CD4-positive, alpha-beta T cell treated with Interleukin-15 for 4 hours (primary cell): Measurements from ENCODE around the gene EMC9.

Experiments used
- DNase-seq: peaks from one replicate; pipeline ENCODE4 v3.0.0-alpha.2; 2020; ENCODE audit warnings: low spot score

The EMC9 gene

DNA sequence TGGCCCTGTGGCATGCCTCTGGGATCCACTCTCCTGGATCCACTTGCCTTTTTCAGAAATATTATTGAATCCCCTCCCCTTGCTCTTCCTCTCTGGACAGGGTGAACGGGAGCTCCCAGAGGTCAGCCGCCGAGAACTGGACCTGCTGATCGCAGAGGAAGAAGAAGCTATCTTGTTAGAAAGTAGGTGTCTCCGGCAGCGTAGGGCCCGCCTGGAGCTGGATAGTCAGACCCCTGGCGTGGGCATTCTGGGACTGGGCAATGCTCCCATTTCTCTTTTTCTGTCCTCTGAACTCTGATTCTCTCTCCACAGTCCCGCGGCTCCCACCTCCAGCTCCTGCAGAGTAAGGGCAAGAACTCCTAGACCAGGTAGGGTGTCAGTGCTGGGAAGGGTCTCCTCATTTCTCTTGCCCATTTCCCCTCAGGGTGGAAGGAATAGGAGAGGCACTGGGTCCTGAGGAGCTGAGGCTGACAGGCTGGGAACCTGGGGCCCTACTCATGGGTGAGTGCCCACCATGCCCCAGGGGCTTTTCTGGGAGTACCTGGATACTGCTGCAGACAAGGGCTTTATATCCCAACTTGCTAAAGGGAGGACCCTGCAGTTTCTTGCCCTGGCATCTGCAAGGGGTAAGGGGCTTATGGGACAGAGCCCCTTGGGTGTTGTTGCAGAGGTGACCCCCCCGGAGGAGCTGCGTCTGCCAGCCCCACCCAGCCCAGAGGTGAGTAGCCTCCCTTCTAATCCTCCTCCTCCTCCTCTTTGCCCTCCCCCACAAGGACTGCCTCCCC lies 35.8 kb upstream of the EMC9 start:
- no peak for DNase-seq

DNA sequence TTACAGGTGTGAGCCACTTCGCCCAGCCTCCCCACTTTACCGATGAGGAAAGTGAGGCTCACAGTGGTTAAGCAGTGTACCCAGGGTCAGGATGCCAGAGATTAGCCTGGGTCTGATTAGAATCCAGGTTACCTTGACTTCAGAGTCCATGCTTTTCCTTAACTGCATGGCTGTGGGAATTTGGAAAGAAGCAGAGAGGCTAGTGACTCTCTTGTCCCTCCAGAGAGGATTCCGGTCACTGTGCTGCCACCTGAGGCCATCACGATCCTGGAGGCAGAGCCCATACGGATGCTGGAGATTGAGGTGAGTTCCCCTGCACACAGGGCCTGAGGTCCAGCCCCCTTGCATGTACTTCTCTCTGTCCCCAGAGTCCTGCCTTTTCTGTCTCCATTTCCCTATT lies 35.2 kb upstream of the EMC9 start:
- no peak for DNase-seq

DNA sequence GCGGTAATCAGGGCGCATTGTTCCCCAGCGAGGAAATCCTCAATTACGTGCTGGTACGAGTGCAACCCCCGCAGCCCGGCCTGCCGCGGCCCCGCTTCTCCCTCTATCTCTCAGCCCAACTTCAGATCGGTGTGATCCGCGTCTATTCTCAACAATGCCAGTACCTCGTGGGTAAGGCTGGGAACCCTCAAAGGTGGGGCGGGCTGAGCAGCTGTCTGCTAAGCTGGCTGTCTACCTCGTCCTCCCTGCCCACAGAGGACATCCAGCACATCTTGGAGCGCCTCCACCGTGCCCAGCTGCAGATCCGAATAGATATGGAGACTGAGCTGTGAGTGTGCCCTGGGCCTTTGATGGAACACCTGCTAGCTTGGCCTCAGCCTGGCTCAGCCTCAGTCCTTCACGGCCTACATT lies 31.5 kb upstream of the EMC9 start:
- DNase-seq = no peak

DNA sequence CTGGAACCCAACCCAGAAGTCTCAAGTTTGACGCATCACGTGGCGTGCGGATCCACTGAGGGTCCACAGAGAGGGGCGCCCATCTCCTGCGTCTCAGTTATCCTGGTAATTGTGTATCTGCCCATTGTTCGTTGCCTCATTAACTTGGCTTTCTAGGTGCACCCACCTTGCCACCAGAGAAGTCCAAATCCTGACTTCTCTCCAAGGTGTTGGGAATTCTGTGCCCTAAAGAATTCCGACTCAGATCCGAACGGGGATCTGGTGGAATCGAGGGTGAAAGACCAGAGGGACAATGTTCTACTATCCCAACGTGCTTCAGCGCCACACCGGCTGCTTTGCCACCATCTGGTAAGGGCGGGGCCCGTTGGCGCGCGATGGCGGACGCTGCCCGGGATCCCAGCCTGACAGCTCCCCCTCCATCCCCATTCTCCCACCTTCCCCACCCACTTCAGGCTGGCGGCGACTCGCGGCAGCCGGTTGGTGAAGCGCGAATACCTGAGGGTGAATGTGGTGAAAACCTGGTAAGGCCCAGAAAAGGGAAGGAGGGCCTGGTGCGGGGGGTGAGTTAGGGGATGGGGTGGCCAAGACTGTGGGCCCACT lies 31.0 kb upstream of the EMC9 start:
- DNase-seq = no peak

DNA sequence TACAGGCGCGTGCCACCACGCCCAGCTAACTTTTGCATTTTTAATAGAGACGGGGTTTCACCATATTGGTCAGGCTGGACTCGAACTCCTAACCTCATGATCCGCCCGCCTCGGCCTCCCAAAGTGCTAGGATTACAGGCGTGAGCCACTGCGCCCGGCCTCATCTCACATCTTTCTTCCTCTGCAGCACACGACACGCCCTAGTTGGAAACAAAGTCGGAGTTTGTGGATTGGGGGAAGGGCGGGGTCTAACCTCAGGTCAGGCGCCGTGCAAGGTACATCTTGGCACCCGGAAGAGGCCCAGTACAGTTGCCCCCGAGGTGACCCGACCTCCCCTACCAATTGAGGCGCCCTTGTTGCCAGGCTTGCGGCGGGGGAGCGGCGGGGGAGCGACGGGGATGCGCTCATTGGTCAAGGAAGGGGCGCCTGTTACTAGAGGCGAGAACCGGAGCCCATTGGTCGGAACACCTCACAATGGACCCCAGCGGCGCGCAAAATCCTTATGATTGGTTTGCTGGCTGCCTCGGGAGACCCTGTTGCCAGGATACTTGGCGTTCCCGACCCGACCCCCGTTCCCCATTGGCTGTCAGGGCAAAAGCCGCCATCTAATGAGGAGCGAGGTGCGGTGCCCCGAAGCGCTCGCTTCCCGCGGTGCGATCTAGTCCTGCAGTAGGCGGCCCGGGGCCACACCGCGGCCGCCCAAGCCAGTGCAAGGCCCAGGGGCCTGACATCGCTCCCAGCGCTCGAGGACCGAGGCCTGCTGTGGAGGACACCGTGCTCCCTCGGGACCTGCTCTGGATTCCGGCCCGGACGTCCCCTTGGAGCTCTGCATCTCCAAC lies 30.2 kb upstream of the EMC9 start, which contains the start of gene REC8:
REC8 (plus strand) TSS at position 659 of the 839 bp plus-strand sequence. CDS start 473 bp downstream, outside the sequence.
- peak; percentile 53 for DNase-seq

DNA sequence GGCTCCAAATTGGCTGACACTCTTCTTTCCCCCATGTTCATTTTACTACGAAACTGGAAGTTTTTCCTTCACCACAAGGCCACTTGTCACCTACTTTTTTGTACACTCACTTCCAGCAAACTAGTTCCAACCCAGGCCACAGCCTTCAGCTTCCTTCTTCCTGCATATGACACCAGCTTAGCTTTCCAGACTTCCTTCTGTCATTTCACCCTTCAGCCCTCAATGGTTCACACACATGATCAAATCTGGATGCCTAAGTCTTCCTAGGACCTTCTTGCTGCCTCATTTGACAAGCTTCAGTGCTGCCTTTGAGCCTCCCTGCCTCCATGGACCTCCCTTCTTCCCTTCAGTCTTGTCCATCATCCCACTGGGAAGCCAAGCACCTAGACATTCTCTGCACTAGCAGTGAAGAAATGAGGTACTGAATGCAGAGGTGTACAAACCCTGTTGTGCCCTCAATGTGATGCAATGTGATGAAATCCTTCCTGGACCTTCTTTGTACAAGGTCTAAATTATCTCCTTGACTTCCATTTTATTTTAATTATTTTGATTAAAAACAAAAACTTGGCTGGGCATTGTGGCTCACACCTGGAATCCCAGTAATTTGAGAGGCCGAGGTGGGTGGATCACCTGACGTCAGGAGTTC lies 26.2 kb upstream of the EMC9 start:
- DNase-seq = no peak

DNA sequence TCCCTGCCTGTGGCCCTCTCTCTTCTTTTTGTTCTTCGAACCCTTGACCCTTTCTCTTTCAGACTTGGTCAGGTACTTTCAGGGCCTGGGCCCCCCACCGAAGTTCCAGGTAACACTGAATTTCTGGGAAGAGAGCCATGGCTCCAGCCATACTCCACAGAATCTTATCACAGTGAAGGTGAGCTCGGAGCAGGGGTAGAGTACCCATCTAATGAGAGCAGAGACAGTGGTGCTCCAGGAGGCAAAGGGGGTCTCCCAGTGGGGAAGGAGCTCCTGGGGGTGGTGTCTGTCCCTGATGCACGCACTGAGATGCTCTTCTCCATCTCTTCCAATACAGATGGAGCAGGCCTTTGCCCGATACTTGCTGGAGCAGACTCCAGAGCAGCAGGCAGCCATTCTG lies 24.4 kb upstream of the EMC9 start:
- DNase-seq = no peak

DNA sequence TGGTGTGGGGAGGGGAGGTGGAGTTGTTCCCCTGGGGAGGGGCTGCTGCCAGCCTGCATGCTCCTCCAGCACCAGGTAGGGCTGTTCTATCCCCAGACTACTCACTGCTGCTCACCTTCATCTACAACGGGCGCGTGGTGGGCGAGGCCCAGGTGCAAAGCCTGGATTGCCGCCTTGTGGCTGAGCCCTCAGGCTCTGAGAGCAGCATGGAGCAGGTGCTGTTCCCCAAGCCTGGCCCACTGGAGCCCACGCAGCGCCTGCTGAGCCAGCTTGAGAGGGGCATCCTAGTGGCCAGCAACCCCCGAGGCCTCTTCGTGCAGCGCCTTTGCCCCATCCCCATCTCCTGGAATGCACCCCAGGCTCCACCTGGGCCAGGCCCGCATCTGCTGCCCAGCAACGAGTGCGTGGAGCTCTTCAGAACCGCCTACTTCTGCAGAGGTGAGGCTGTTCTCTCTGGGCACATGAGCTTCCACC lies 23.2 kb upstream of the EMC9 start:
- DNase-seq = no peak

DNA sequence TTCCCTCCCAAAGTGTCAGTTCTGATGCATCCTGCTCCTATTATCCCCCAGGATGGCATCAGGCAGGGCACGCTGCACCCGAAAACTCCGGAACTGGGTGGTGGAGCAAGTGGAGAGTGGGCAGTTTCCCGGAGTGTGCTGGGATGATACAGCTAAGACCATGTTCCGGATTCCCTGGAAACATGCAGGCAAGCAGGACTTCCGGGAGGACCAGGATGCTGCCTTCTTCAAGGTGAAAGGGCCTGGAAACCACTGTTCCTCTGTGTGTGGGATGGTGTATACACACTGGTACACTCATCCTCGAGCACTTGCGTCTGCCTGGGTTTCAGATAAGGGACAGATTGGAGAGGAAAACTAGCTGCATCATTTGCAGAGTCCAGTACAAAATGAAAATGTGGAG lies 20.7 kb upstream of the EMC9 start:
- no peak for DNase-seq

DNA sequence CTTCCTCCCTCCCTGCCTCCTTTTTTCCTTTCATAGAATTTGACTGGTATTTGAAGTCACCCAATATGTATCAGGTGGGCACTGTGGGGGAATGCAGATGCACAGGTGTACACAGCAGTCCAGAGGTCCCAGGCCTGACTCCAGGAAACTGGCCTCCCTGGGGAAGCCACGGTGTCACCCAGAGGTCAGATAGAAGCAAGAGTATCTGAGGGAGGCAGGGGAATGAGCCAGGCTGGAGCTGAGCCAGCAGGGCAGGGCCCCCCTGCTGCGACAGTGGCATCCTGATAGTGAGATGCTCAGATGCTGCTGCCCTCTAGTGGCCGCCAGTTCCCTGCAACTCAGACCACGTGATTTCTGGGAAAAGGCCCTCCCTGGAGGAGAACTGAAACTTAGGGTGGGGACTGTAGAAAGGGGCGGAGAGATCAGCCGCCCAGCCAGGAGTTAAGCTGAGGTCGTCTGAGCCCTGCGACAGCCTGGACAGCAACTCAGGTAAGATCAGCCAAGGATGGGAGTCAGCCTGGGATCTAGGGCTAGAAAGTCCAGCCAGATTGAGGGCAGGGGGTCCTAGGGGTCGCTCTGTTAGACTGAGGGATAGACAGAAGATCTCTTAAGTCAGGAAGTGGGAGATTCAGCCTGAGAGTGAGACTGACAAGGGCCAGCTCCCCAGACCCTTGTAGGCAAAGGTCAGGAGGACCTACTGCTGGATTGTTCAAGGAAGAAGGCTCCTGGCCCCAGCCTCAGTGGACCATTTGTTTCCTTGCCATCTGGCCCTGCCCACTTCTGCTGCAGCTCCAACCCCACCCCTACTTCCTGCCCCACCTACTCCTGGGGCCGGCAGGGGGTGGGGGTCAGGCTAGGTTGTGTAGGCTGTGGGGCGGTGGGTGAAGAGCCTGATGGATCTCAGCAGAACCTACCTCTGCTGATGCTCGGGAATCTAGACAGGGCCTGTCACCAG lies 19.7 kb upstream of the EMC9 start, which contains the start of gene IRF9:
IRF9 (plus strand) TSS at position 416 of the 955 bp plus-strand sequence. CDS start 880 bp downstream, outside the sequence.
- DNase-seq = peak; percentile 99

DNA sequence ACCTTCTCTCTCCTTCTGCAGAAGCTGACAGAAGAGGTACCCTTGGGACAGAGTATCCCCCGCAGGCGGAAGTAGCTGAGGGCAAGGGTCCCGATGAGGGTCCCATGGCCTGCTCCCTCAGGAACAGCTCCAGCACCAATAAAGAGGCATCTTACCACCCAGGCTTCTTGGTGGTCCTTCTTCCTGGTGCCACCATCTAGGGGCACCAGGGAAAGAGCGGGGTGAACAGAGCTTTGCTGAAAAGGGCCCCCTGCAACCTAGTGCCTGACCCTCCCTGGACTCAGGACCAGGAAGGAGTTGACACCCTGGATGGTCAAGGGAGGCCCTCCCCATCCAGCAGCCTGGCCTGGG lies 19.1 kb upstream of the EMC9 start:
- no peak for DNase-seq

DNA sequence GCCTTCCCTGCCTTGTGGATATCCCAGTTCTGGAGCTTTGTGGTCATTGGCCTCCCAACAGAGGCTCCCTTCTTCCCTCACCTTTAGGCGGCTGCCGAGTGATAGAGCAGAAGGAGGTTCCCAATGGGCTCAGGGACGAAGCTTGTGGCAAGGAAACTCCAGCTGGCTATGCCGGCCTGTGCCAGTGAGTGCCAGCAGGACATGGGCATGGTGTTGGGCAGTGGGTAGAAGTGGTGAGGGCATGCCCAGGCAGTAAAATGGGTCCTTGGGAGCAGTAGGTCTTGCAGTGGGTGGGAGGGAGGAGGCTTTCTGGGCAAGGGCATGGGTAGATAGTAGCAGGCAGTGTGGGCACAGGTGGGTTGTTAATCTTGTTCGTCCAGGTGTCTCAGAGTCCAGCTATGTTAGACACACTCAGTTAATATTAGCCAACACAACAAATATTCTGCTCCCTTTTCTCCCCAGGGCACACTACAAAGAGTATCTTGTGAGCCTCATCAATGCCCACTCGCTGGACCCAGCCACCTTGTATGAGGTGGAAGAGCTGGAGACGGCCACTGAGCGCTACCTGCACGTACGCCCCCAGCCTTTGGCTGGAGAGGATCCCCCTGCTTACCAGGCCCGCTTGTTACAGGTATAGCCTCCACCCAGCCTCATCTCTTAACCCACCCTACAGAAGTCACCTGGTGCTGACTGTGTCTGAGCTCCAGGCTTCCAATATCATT lies 18.5 kb upstream of the EMC9 start:
- no peak for DNase-seq

DNA sequence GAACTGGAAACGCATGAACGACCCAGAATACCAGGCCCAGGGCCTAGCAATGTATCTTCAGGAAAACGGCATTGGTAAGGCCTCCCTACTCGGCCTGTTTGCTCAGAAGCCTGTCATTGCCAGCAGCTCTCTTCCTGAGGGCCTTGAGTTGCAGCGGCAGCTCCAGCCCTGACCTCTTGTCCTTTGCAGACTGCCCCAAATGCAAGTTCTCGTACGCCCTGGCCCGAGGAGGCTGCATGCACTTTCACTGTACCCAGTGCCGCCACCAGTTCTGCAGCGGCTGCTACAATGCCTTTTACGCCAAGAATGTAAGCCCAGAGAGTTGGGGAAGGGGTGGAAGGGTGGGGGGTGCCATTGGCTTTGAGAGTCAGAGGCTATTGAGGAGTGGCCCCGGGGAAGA lies 15.9 kb upstream of the EMC9 start:
- no peak for DNase-seq

DNA sequence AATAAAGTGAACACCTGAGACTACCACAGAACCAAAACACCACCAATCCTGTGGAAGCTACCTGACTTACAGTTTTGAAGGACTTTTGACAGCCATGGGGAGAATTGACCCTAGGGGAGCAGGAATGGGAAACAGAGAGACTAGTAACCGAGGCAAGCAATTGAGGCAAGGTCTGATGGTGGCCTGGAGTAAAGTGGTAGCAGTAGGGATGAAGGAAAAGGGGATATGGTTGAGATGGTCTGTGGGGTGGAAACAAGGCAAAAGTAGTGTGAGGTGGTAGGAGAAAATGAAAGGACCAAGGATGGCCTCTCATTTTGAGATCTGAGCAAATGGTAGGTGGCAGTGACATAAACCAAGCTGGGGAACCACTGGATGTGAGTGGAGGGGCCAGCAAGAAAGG lies 15.4 kb upstream of the EMC9 start:
- DNase-seq = no peak

DNA sequence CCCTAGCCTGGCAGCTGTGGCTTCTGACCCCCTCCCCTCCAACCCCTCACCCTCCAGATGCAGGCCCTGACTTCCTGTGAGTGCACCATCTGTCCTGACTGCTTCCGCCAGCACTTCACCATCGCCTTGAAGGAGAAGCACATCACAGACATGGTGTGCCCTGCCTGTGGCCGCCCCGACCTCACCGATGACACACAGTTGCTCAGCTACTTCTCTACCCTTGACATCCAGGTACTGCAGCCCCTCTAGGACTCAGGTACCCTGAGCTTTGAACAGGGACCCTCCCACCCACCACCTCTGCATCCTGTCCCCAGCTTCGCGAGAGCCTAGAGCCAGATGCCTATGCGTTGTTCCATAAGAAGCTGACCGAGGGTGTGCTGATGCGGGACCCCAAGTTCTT lies 13.7 kb upstream of the EMC9 start:
- no peak for DNase-seq

DNA sequence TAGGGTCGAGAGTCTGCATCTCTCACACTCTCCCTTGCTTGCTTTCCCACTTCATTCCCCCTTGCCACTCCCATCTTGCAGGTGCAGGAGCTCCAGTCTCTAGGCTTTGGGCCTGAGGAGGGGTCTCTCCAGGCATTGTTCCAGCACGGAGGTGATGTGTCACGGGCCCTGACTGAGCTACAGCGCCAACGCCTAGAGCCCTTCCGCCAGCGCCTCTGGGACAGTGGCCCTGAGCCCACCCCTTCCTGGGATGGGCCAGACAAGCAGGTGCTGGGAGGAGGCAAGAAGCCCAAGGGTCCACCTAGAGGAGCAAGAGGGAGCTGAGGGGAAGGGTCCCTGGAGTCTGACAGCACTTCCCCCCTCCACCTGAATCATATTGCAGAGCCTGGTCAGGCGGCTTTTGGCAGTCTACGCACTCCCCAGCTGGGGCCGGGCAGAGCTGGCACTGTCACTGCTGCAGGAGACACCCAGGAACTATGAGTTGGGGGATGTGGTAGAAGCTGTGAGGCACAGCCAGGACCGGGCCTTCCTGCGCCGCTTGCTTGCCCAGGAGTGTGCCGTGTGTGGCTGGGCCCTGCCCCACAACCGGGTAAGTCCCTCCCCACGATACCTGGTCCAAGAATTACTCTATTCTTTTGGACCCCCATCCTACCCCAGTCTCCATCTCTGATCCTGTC lies 10.2 kb upstream of the EMC9 start:
- no peak for DNase-seq

DNA sequence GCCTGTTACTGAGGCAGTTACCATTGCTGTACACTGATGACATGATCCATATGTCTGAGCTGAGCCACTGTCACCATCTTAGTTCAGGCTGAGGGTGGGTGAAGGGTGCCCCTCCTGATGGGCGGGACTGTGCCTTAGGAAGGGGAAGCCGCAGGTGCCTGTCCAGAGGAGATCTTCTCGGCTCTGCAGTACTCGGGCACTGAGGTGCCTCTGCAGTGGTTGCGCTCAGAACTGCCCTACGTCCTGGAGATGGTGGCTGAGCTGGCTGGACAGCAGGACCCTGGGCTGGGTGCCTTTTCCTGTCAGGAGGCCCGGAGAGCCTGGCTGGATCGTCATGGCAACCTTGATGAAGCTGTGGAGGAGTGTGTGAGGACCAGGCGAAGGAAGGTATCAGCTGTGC lies 9.6 kb upstream of the EMC9 start:
- no peak for DNase-seq

DNA sequence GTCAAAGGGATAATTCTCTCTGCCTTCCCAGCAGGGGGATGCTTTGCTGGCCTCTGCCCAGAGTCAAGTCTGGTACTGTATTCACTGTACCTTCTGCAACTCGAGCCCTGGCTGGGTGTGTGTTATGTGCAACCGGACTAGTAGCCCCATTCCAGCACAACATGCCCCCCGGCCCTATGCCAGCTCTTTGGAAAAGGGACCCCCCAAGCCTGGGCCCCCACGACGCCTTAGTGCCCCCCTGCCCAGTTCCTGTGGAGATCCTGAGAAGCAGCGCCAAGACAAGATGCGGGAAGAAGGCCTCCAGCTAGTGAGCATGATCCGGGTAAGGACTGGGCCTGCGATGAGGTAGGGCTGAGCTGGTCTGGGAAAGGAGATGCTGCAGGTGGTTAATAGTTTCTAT lies 9.2 kb upstream of the EMC9 start:
- DNase-seq = no peak

DNA sequence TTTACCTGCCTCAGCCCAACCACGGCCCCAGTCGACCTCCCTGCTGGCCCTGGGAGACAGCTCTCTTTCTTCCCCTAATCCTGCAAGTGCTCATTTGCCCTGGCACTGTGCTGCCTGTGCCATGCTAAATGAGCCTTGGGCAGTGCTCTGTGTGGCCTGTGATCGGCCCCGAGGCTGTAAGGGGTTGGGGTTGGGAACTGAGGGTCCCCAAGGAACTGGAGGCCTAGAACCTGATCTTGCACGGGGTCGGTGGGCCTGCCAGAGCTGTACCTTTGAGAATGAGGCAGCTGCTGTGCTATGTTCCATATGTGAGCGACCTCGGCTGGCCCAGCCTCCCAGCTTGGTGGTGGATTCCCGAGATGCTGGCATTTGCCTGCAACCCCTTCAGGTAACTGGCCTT lies 8.7 kb upstream of the EMC9 start:
- DNase-seq = no peak
